GM12872 (cell line): ENCODE measurements around the gene ILRUN.

Experiments used
- TF ChIP-seq, protein P1 (sequence below): IDR thresholded peaks from 3 replicates; pipeline ENCODE4 v1.5.1; 2011; ENCODE audit warnings: low read depth, mild to moderate bottlenecking, low read length, moderate library complexity; ENCODE audit not compliant: insufficient read depth

The ILRUN gene

DNA sequence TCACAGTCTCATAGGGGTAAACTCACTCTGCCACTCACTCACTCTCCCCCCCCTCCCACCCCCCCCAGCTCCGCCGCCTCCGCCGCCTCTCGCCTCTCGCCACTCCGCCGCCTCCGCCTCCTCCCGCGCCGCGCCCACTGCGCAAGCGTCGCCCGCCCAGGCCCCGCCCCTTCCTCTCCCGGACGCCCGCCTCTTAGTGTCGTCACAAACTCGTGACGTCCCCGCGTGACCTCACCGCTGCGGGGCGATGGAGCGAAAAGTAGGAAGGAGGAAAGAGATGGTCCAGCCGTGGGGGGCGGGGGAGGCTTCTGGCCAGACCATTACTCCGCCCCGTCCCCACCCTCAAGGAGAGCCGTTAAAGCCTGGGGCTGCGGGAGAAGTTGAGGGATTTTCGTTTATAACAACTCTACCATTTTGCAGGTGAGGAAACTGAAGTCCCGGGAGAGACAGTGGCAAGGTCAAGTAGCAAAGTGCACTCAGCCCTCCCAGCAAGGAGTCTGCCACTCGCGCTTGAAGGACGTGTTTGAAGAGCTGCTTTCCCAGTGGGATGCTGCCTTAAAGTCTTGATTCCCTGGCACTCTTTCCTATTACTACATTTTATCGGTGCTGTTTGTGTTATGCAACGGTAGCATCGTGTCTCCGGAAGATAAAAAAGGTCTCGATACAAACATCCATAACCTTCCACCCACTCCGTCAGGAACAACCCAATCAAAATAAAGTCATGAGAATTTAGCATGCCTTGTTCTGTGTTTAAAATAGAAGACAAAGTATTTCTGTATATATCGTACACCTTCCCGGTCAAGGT lies at the start of gene ILRUN:
Gene ILRUN, minus strand, starts transcription at position 29 of the 805 bp plus-strand sequence. CDS start 164 bp downstream, outside the sequence.
- TF ChIP-seq, protein P1, sequence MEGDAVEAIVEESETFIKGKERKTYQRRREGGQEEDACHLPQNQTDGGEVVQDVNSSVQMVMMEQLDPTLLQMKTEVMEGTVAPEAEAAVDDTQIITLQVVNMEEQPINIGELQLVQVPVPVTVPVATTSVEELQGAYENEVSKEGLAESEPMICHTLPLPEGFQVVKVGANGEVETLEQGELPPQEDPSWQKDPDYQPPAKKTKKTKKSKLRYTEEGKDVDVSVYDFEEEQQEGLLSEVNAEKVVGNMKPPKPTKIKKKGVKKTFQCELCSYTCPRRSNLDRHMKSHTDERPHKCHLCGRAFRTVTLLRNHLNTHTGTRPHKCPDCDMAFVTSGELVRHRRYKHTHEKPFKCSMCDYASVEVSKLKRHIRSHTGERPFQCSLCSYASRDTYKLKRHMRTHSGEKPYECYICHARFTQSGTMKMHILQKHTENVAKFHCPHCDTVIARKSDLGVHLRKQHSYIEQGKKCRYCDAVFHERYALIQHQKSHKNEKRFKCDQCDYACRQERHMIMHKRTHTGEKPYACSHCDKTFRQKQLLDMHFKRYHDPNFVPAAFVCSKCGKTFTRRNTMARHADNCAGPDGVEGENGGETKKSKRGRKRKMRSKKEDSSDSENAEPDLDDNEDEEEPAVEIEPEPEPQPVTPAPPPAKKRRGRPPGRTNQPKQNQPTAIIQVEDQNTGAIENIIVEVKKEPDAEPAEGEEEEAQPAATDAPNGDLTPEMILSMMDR: no peak

DNA sequence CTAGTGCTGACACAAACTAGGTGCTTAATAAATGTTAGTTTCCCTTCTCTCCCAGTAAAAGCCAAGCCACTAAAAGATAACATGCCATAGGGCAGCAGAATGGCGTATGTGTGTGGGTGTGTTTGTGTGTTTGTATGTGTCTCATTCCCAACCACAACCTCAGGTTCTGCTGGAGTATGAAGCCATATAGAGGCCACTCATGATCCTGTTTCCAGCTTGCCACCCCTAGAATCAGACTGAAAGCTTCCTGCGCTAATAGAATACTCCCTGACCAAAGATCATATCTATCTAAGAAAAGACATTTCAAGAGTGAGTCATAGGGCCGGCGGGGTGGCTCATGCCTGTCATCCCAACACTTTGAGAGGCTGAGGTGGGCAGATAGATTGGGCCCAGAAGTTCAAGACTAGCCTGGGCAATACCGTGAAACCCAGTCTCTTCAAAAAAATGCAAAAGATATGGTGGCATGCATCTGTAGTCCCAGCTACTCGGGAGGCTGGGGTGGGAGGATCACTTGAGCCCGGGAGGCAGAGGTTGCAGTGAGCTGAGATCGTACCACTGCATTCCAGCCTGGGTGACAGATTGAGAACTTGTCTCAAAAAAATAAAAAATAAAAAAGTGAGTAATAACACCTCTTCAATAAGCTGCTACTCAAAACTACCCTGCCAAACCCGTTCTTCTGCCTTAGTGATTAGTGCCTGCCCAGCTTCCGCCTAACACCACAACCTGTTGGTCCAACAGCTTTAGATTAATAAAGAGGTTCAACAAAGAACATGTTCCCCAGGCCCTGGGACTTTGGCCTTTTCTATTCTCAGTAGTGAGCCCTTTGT lies 48.9 kb upstream of the ILRUN start:
- TF ChIP-seq, protein P1: no peak

DNA sequence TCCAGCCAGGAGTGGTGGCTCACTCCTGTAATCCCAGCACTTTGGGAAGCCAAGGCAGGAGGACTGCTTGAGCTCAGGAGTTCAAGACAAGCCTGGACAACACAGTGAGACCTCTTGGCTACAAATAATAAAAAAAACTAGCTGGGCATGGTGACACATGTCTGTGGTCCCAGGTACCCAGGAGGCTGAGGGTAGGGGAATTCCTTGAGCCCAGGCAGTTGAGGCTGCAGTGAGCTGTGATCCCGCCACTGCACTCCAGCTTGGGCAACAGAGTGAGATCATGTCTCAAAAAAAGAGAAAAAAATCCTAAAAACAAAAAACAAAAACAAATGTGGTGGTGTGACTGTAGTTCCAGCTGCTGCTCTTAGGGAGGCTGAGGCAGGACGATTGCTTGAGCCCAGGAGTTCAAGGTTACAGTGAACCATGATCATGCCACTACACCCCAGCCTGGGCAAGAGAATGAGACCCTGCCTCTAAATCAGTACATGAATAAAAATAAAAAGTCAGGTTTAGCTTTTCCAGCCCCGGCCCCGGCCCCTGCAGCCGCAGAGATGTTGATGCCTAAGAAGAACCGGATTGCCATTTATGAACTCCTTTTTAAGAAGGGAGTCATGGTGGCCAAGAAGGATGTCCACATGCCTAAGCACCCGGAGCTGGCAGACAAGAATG lies 47.2 kb upstream of the ILRUN start:
- TF ChIP-seq, protein P1: no peak

DNA sequence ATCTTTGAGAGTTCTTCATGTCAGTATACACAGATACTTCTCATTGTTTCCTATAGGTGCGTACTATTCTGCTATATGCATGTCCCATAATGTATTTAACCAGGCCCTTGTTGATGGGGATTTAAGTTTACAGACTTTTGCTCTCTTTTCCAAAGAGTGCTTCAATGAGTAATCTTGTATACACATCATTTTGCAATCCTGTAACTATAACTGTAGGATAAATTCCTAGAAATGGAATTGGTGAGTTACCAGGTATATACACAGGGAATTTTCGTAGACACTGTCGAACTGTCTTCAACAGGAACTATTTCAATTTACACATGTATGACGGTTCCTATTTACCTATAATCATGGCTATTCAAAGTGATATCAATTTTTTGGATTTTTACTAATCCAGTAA lies 45.5 kb upstream of the ILRUN start:
- TF ChIP-seq, protein P1: no peak

DNA sequence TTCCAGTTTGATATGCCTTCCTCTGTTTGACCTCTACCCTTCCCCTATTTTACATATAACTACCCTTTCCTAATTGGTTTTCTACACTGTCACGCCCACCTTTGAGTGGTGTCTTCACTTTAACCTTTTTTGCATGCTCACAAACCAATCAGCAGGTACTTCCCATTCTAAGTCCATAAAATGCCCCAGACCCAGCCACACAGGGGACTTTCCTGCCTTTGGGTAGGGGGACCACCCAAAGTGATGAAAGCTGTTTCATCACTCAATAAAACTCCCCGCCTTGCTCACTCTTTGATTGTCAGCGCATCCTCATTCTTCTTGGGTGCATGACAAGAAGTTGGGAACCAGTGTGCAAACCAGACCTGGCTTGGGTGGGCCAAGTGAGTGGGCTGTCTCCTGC lies 40.3 kb upstream of the ILRUN start:
- TF ChIP-seq, protein P1: no peak

DNA sequence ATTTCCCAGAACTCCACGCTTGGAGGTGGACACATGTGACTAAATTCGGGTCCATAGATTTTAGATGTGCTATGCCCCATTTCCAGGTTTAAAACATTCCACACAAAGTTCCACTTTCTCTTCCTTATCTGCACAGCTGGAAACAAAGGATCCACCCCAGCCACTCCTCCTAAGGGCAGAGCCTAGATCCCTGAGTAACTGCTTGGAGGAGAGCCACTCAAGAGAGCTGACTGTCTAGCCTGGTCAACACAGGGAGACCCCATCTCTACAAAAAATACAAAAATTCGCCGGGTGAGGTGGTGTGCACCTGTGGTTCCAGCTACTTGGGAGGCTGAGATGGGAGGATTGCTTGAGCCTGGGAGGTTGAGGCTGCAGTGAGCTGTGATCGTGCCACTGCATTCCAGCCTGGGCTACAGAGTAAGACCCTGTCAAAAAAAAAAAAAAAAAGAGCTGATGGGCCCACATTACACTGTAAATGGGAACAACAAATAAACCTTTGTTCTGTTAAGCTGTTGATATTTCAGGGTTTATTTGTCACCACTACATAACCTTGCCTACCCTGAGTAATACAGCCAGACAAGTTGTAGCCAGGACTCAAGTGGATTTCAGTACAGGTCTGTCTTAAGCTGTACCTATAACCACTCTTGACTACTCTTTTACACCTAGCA lies 35.0 kb upstream of the ILRUN start:
- TF ChIP-seq, protein P1: no peak
